Measurements from ENCODE around the gene NFE2L3. TPM values are rescaled to one million over a fixed set of nuclear protein-coding genes. Genes with fewer than 3 reads are reported as not detected.

NFE2L3 gene
- total and polyA plus RNA-seq, 2 of the 8 experiments (the other 6 are each of a cell fraction or from before 2014, with no cell fraction given), result 64.9 to 76.5 TPM

- Histone ChIP-seq H4K91ac (replicated peaks; ENCODE audit: insufficient read length, low read length) (no peak overlapping the region), H3K36me3 (ENCODE audit: control insufficient read depth in 2 of 4, insufficient read depth in 4 of 4, low read length in 3 of 4) (no peaks in the 10 kb centered on the region), H3K4me3 (ENCODE audit: extremely low read depth in 1 of 4, insufficient read depth in 2 of 4, low read depth in 3 of 4, low read length in 4 of 4) (no peak overlapping the region), H3K18ac (ENCODE audit: extremely low read depth, low read length) (no peak overlapping the region), H4K20me1 (replicated peaks in 1 of 2; ENCODE audit: control insufficient read depth in 1 of 2, insufficient read depth in 2 of 2, low read length in 2 of 2) (peaks cover 7 to 25% of the 10 kb centered on the region in 2 experiments), H2BK15ac (ENCODE audit: low read length) (no peak overlapping the region), H3K79me1 (ENCODE audit: low read depth, low read length) (peaks cover 11% of the 10 kb centered on the region), H3K27ac (ENCODE audit: low read depth, low read length) (no peak overlapping the region), H3K79me2 (ENCODE audit: control insufficient read depth in 1 of 2, insufficient read depth in 2 of 2, low read length in 2 of 2) (peaks cover 32 to 89% of the 10 kb centered on the region in 2 experiments), H3K9me3 (ENCODE audit: insufficient read depth in 2 of 2, low read depth in 1 of 2, low read length in 1 of 2) (no peaks in the 10 kb centered on the region), H3K4me1 (replicated peaks in 1 of 4; ENCODE audit: control insufficient read depth in 3 of 4, insufficient read depth in 4 of 4, low read length in 3 of 4) (peaks cover 3 to 21% (median 19%) of the 10 kb centered on the region in 4 experiments; a peak in 6 of 7 replicates), H3K27me3 (replicated peaks in 1 of 4; ENCODE audit: control insufficient read depth in 3 of 4, extremely low read depth in 1 of 4, insufficient read depth in 3 of 4, low read length in 3 of 4) (no peaks in the 10 kb centered on the region; a peak in 2 of 7 replicates), H4K8ac (ENCODE audit: extremely low read depth, insufficient read depth, low read length) (no peak overlapping the region), H3K14ac (ENCODE audit: insufficient read length) (no peak overlapping the region), H3K56ac (replicated peaks; ENCODE audit: insufficient read length, low read depth, low read length) (no peak overlapping the region), H3K4me2 (ENCODE audit: insufficient read depth in 1 of 2, low read depth in 2 of 2, low read length in 2 of 2) (no peak overlapping the region), H2AK5ac (ENCODE audit: low read depth, low read length) (no peak overlapping the region), H3K23me2 (ENCODE audit: low read depth, low read length) (no peaks in the 10 kb centered on the region), H2BK20ac (ENCODE audit: low read length) (no peak overlapping the region), H4K5ac (ENCODE audit: insufficient read length, low read depth, low read length) (no peak overlapping the region), H2AFZ (ENCODE audit: low read length) (no peak overlapping the region), H2BK5ac (ENCODE audit: low read depth, low read length) (no peak overlapping the region), H2BK120ac (replicated peaks; ENCODE audit: low read depth, low read length) (no peak overlapping the region), H2BK12ac (ENCODE audit: low read depth, low read length) (no peak overlapping the region), H3K9ac (replicated peaks in 1 of 4; ENCODE audit: extremely low read depth in 1 of 4, low read depth in 3 of 4, low read length in 3 of 4) (no peak overlapping the region), H3K23ac (ENCODE audit: insufficient read length) (no peak overlapping the region), H3K4ac (replicated peaks; ENCODE audit: insufficient read length, low read depth, low read length) (no peak overlapping the region)
- no peak for DNase-seq (ENCODE audit: low read depth in 1 of 2, low spot score in 2 of 2)
- 100% methylated on average over 2 of the region's 2 CpGs; no CpG with 5 or more reads in 1 of the 2 experiments for WGBS, 2 experiments (ENCODE audit: extremely low coverage in 1 of 2, insufficient coverage in 1 of 2, insufficient read length in 1 of 2, insufficient replicate concordance in 2 of 2, low coverage in 1 of 2, low lambda C conversion rate in 2 of 2, missing lambda C conversion rate in 1 of 2)
- ChIA-PET CTCF (ENCODE audit: partially characterized antibody) (interaction anchor here (1.0 to 3.4 kb wide), 6 partner anchors 9 to 205 kb away, joined by 3 to 20 read pairs (median 4); partner anchors contain the start of gene NFE2L3), POLR2A (ENCODE audit: partially characterized antibody) (interaction anchor here (0.7 to 5.1 kb wide), 17 partner anchors 9 to 79 kb away, joined by 3 to 23 read pairs (median 4); partner anchors contain the start of genes CBX3, HNRNPA2B1 and NFE2L3)
- FAIRE-seq, result no peak
- TF ChIP-seq RAD21 (IDR thresholded peaks at IDR 0.05 in 1 of 2, conservative IDR thresholded peaks at IDR 0.05 in 1 of 2; ENCODE audit: low read depth in 2 of 2, low read length in 2 of 2), result no peak
- TF ChIP-seq TAF1 (IDR thresholded peaks at IDR 0.05; ENCODE audit: low read depth, low read length), result no peak
- no peak for TF ChIP-seq BACH1 (IDR thresholded peaks at IDR 0.05; ENCODE audit: low read length)
- no peak for TF ChIP-seq PHF8 (conservative IDR thresholded peaks at IDR 0.05; ENCODE audit: low read depth, low read length)
- no peak for TF ChIP-seq RXRA (IDR thresholded peaks at IDR 0.05; ENCODE audit: insufficient read depth, low read depth, low read length)
- no peak for TF ChIP-seq SRF (IDR thresholded peaks at IDR 0.05; ENCODE audit: low read depth, low read length)
- TF ChIP-seq CHD2 (IDR thresholded peaks at IDR 0.05; ENCODE audit: low read length), result no peak
These were observed 8.9 kb downstream of the NFE2L3 start for GRCh38 chr7:26160896-26161295.
